Heart right ventricle (tissue), 16 donors: ENCODE data around the gene MT1H. TPM values are rescaled to one million over a fixed set of nuclear protein-coding genes. Genes with fewer than 3 reads are reported as not detected.
A peak's percentile ranks its signal among the peaks of the same experiment; 100 is the strongest.

ENCODE experiments used
- ATAC-seq, 8 donors: fragments of 200-7000 bp; cut with Tn5 transposase; one replicate each; pipeline ENCODE4 v1.9.1; 2020; ENCODE audit warnings: mild to moderate bottlenecking in 8 of 8, moderate library complexity in 8 of 8, moderate number of reproducible peaks in 1 of 8
- DNase-seq, 2 donors: peaks; one replicate each; pipeline ENCODE4 v3.0.0-alpha.2; 2020
- H3K27ac ChIP-seq, 10 donors: fragments of 200-600 bp; sonication (generic) in 2 of 10; one replicate each; pipeline versions ENCODE4 v1.5.0 to v1.8.0; 2020 to 2022; ENCODE audit warnings: mild to moderate bottlenecking in 3 of 10
- H3K27me3 ChIP-seq, 7 donors: fragments of 200-600 bp; one replicate each; pipeline ENCODE4 v1.8.0; 2021 to 2022; ENCODE audit warnings: mild to moderate bottlenecking in 2 of 7
- H3K36me3 ChIP-seq, 9 donors: fragments of 200-600 bp; sonication (generic) in 1 of 9; one replicate each; pipeline versions ENCODE4 v1.5.0 to v1.8.0; 2020 to 2022; ENCODE audit warnings: mild to moderate bottlenecking in 2 of 9
- H3K4me1 ChIP-seq, 9 donors: fragments of 200-600 bp; sonication (generic) in 1 of 9; one replicate each; pipeline versions ENCODE4 v1.5.0 to v1.8.0; 2020 to 2022; ENCODE audit warnings: mild to moderate bottlenecking in 4 of 9
- H3K4me3 ChIP-seq, 10 donors: fragments of 200-600 bp; sonication (generic) in 2 of 10; one replicate each; pipeline versions ENCODE4 v1.5.0 to v1.8.0; 2020 to 2022; ENCODE audit warnings: mild to moderate bottlenecking in 7 of 10, moderate library complexity in 2 of 10
- H3K9me3 ChIP-seq, 11 donors: fragments of 200-600 bp in 10 of 11; sonication (generic) in 2 of 11; one replicate each; pipeline versions ENCODE4 v1.5.0 to v1.8.0; 2013 to 2022; ENCODE audit warnings: mild to moderate bottlenecking in 2 of 11, control low read depth in 1 of 11, moderate library complexity in 1 of 11
- WGBS, 2 donors: extraction: QIAGEN DNeasy Blood & Tissue Kit; methylation state at CpG; one replicate each; pipeline ENCODE4 v1.1.7; 2013; ENCODE audit warnings: inconsistent platforms in 1 of 2; 5-methylcytosine and 5-hydroxymethylcytosine counted together
- intact Hi-C, 10 donors: fragments of 100-400 bp; cut with DNase I; formaldehyde crosslinking; loops; one replicate each; pipeline versions ENCODE4 v1.11.1 to v1.14.2; 2022
- polyA plus RNA-seq, 2 donors: library from polyadenylated mRNA; stranded (reverse); fragments of 200-250 nt; gene quantifications; one replicate each; pipeline ENCODE4 v1.2.3, GENCODE V29; 2013
- total RNA-seq, 10 donors: library from RNA; stranded (reverse); fragmentation: NEBNext Ultra II Directional in 3 of 10; extraction: Animal tissue kit (Norgen Biotek cat#: 25700) in 3 of 10; gene quantifications; one replicate each; pipeline versions ENCODE4 v1.2.1 to v1.2.4, GENCODE V29; 2021 to 2023
- TF ChIP-seq, protein P1 (sequence below), 9 donors: fragments of 200-600 bp; sonication (generic) in 2 of 9; IDR thresholded peaks; one replicate each; pipeline versions ENCODE4 v1.5.0 to v1.8.0; 2021 to 2022; ENCODE audit warnings: antibody characterized with exemption in 9 of 9, mild to moderate bottlenecking in 5 of 9, moderate library complexity in 1 of 9
- donor health status: Arrhythmogenic right ventricular cardiomyopathy.
- donor health status: ischemic (EF 13 %, LVEDD 7.1; RV severe dilation, severe dysfunction).
- donor health status: healthy with polysubstance abuse.
- donor health status: DM: no; HTN: yes; CAD: no.
- donor health status: DM: no; HTN: no; CAD: no.
- donor health status: ischemic (EF 25% LVEDD 6.9; RV normal size, moderate dysfunction).
- donor health status: ischemic (EF 25% LVEDD 5.7; RV mildly dilated, moderate dysfunction).
- donor health status: healthy.
- donor health status: DM: yes; HTN: yes; CAD: no.
- donor health status: Ischemic cardiomyopathy.
- donor health status: ischemic (EF 35%, LVEDD 5.7; RV mildly dilated, moderate dysfunction).
- donor health status: nonischemic (EF 11% LVEDD 7.7; RV severe dilation, severe dysfunction).
- donor health status: DM: yes; HTN: yes; CAD: no.
- donor health status: PGD.
- donor health status: ischemic (EF 29% LVEDD 5.4; RV normal size, mild dysfunction).
- donor health status: nonischemic (EF 23%, LVEDD 6.1; RV moderate dilation, normal function).

The MT1H gene
- total and polyA plus RNA-seq, 12 donors = 2.4 TPM; not detected in 11

DNA sequence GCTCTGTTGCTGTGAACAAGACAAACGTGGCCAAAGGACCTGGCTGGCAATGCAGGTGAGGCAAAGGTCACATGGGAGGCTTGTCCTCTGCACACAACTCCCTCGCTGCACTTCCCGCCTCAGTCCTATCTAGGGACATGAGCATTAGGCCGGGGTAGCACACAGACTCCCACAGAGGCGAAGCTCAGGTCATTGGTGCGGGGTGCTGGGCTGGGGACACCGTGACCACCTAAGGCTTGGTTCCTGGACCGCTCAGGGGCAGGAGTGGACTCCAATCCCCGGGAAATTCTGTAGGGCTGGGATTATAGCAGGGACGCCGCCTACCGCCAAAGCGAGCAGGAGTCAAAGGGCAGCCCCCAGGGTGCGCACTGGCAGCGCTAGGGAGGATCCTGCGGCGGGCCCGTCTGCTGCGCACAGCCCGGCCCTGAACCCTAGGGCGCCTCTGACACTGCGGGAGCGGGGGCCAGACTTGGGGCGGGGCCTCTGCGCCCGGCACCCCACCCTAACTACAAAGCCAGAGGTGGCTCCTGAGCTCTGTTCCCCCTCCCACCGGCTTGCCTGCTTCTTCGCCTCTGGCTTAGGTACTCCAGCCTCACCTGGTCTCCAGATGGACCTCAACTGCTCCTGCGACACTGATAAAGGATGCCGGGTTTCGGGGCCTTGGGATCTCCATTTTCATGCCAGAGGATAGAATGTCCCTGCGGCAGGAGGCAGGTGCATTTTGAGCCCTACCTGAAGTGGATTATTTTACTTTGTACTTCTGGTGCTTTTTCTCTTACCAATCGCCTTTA lies 21.8 kb upstream of the MT1H start:
- peaks cover 0 to 76% (median 56%) of the 10 kb centered on the region in 7 donors for H3K27me3 ChIP-seq
- H3K36me3 ChIP-seq = no peaks in the 10 kb centered on the region
- DNase-seq (no peak), ATAC-seq (no peak)
- no peaks in the 10 kb centered on the region for H3K9me3 ChIP-seq
- WGBS, 2 donors = 36 to 37% methylated on average over 33 of the region's 33 CpGs
- H3K4me3 ChIP-seq = no peak overlapping the region
- intact Hi-C loops = loop anchor here in 1 of 10 donors (5.0 kb wide), 1 partner anchor 46 kb away; no protein-coding TSS in a partner anchor
- H3K4me1 ChIP-seq = peaks cover 0 to 15% (median 11%) of the 10 kb centered on the region in 9 donors
- TF ChIP-seq, protein P1, sequence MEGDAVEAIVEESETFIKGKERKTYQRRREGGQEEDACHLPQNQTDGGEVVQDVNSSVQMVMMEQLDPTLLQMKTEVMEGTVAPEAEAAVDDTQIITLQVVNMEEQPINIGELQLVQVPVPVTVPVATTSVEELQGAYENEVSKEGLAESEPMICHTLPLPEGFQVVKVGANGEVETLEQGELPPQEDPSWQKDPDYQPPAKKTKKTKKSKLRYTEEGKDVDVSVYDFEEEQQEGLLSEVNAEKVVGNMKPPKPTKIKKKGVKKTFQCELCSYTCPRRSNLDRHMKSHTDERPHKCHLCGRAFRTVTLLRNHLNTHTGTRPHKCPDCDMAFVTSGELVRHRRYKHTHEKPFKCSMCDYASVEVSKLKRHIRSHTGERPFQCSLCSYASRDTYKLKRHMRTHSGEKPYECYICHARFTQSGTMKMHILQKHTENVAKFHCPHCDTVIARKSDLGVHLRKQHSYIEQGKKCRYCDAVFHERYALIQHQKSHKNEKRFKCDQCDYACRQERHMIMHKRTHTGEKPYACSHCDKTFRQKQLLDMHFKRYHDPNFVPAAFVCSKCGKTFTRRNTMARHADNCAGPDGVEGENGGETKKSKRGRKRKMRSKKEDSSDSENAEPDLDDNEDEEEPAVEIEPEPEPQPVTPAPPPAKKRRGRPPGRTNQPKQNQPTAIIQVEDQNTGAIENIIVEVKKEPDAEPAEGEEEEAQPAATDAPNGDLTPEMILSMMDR (IDR thresholded peaks at IDR 0.05) = no peak
- H3K27ac ChIP-seq = no peak overlapping the region

DNA sequence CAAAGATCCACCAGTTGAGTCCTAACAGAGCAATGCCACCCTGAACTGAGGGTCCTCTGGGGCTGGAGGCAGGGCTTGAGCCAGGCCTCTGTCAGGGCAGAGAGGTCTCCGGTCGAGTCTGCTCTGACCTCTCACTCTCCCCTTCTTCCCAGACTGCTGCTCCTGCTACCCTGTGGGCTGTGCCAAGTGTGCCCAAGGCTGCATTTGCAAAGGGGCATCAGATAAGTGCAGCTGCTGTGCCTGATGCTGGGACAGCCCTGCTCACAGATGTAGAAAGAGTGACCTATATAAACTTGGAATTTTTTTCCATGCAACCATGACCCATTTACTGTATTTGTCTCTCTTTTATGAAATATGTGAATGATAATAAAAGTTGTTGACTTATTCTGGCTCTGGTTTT lies 20.3 kb upstream of the MT1H start:
- no peak overlapping the region for H3K4me3 ChIP-seq
- TF ChIP-seq, protein P1 (IDR thresholded peaks at IDR 0.05) = no peak
- no peaks in the 10 kb centered on the region for H3K36me3 ChIP-seq
- ATAC-seq = no peak
- H3K27ac ChIP-seq = no peak overlapping the region
- peaks cover 0 to under 1% (median 0%) of the 10 kb centered on the region in 9 donors for H3K4me1 ChIP-seq
- intact Hi-C loops = loop anchor here in 1 of 10 donors (5.0 kb wide), 1 partner anchor 47 kb away; no protein-coding TSS in a partner anchor
- DNase-seq = no peak
- 84 to 91% methylated on average over 2 of the region's 2 CpGs for WGBS, 2 donors
- no peaks in the 10 kb centered on the region for H3K9me3 ChIP-seq
- peaks cover 0 to 67% (median 45%) of the 10 kb centered on the region in 7 donors for H3K27me3 ChIP-seq

DNA sequence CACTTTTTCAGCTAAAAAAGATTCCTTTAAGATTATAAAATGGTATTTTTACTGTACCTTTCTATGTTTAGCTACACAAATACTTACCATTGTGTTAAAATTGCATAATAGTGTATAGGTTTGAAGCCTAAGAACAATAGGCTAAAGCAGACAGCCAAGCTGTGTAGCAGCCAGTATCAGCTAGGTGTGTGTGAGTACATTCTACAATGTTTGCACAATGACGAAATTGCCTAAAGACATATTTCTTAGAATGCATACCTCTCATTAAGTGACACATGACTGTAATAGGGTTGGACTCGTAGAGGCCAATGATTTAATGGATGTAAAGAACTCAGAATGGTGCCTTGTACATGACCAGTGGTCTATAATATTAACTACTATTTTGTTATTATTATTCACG lies 19.8 kb upstream of the MT1H start:
- intact Hi-C loops = loop anchor here in 1 of 10 donors (5.0 kb wide), 1 partner anchor 48 kb away; no protein-coding TSS in a partner anchor
- H3K27ac ChIP-seq = no peak overlapping the region
- TF ChIP-seq, protein P1 (IDR thresholded peaks at IDR 0.05) = no peak
- no peaks in the 10 kb centered on the region for H3K36me3 ChIP-seq
- DNase-seq (no peak), ATAC-seq (no peak)
- H3K27me3 ChIP-seq = peaks cover 0 to 63% (median 41%) of the 10 kb centered on the region in 7 donors
- H3K9me3 ChIP-seq = no peaks in the 10 kb centered on the region
- WGBS, 2 donors = 87 to 89% methylated on average over 3 of the region's 3 CpGs
- H3K4me1 ChIP-seq = no peaks in the 10 kb centered on the region
- H3K4me3 ChIP-seq = no peak overlapping the region

DNA sequence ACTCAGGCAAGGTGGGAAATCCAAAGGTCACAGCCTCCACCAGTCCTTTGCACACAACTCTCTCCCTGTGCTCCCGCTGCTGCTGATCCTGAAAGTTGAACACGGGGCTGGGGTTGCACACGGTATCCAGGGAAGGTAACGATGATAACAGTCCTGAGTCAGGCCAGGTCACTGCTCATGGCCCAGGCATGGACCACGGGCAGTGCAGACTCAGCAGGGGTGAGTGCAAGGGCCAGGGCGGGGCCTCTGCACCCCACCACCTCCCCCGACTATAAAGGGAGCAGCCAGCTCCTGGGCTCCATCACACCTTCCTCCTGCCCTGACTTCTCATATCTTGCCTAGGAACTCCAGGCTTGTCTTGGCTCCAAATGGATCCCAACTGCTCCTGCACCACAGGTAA lies 18.0 kb upstream of the MT1H start, which contains the start of gene MT1B:
Gene MT1B, plus strand, starts transcription at position 301 of the 400 bp plus-strand sequence. Its CDS starts 68 bp downstream, at position 369.
- ATAC-seq (peak in 2 of 8 donors; percentile 22 to 51), DNase-seq (no peak)
- no peak within 1 kb of the TSS for H3K4me3 ChIP-seq
- no peaks in the 10 kb centered on the region for H3K4me1 ChIP-seq
- TF ChIP-seq, protein P1 (IDR thresholded peaks at IDR 0.05) = no peak
- H3K9me3 ChIP-seq = no peaks in the 10 kb centered on the region
- intact Hi-C loops = no loop called here
- 67 to 68% methylated on average over 7 of the region's 7 CpGs for WGBS, 2 donors
- H3K27ac ChIP-seq = no peak within 1 kb of the TSS
- H3K27me3 ChIP-seq = peaks cover 0 to 45% (median 30%) of the 10 kb centered on the region in 7 donors
- H3K36me3 ChIP-seq = no peaks in the 10 kb centered on the region
